Neural cell (in vitro differentiated cells): ENCODE data around the gene DGKI.

Source experiments
- EP300 ChIP-seq: fragments of 450-650 bp; conservative IDR thresholded peaks from 2 replicates; pipeline ENCODE4 v1.6.1; 2014; ENCODE audit warnings: antibody characterized with exemption, mild to moderate bottlenecking, moderate library complexity; ENCODE audit not compliant: poor library complexity, severe bottlenecking
- EZH2 ChIP-seq: fragments of 200-600, 300-800 bp; shearing (Covaris generic), sonication (generic); IDR thresholded peaks from 2 replicates; pipeline ENCODE4 v1.6.1; 2014; ENCODE audit warnings: antibody characterized with exemption, low read length, borderline replicate concordance, mild to moderate bottlenecking; ENCODE audit not compliant: insufficient read depth, poor library complexity, severe bottlenecking
- RAD21 ChIP-seq: fragments of 450-650 bp; conservative IDR thresholded peaks from 2 replicates; pipeline ENCODE4 v1.6.1; 2014; ENCODE audit warnings: antibody characterized with exemption, mild to moderate bottlenecking, moderate library complexity
- SMC3 ChIP-seq: fragments of 450-650 bp; conservative IDR thresholded peaks from 2 replicates; pipeline ENCODE4 v1.6.1; 2014; ENCODE audit warnings: antibody characterized with exemption, mild to moderate bottlenecking, moderate library complexity; ENCODE audit not compliant: poor library complexity
- TF ChIP-seq, protein P1 (sequence below): fragments of 450-650 bp; IDR thresholded peaks from 2 replicates; pipeline ENCODE4 v1.5.1; 2014; ENCODE audit warnings: antibody characterized with exemption, mild to moderate bottlenecking, moderate library complexity; ENCODE audit not compliant: poor library complexity, severe bottlenecking
- TF ChIP-seq, protein P2 (sequence below): IDR thresholded peaks from 2 replicates; pipeline ENCODE4 v1.6.1; 2012; ENCODE audit warnings: borderline replicate concordance

DNA sequence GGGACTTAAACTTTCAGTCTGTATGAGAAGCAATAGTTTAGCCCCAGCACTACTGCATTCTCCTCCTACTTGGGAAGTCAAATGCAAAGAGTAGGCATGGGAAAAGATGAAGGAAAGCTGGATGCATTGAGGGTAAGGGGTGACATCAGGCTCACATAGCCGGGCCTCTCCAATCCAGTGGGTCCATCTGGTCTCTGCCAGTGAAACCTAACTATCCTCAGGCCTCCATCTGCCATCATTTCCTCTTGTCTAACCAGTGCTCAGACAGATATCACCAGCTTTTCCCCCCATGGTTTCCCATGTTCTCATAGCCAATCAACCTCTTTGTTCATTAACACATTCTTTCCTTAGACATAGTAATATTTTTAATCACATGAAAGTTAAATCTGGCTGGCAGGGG, 118.3 kb downstream of the DGKI start:
- TF ChIP-seq, protein P1, sequence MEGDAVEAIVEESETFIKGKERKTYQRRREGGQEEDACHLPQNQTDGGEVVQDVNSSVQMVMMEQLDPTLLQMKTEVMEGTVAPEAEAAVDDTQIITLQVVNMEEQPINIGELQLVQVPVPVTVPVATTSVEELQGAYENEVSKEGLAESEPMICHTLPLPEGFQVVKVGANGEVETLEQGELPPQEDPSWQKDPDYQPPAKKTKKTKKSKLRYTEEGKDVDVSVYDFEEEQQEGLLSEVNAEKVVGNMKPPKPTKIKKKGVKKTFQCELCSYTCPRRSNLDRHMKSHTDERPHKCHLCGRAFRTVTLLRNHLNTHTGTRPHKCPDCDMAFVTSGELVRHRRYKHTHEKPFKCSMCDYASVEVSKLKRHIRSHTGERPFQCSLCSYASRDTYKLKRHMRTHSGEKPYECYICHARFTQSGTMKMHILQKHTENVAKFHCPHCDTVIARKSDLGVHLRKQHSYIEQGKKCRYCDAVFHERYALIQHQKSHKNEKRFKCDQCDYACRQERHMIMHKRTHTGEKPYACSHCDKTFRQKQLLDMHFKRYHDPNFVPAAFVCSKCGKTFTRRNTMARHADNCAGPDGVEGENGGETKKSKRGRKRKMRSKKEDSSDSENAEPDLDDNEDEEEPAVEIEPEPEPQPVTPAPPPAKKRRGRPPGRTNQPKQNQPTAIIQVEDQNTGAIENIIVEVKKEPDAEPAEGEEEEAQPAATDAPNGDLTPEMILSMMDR, result no peak
- TF ChIP-seq EZH2 (no peak), SMC3 (no peak), EP300 (no peak), RAD21 (no peak)
- TF ChIP-seq, protein P2, sequence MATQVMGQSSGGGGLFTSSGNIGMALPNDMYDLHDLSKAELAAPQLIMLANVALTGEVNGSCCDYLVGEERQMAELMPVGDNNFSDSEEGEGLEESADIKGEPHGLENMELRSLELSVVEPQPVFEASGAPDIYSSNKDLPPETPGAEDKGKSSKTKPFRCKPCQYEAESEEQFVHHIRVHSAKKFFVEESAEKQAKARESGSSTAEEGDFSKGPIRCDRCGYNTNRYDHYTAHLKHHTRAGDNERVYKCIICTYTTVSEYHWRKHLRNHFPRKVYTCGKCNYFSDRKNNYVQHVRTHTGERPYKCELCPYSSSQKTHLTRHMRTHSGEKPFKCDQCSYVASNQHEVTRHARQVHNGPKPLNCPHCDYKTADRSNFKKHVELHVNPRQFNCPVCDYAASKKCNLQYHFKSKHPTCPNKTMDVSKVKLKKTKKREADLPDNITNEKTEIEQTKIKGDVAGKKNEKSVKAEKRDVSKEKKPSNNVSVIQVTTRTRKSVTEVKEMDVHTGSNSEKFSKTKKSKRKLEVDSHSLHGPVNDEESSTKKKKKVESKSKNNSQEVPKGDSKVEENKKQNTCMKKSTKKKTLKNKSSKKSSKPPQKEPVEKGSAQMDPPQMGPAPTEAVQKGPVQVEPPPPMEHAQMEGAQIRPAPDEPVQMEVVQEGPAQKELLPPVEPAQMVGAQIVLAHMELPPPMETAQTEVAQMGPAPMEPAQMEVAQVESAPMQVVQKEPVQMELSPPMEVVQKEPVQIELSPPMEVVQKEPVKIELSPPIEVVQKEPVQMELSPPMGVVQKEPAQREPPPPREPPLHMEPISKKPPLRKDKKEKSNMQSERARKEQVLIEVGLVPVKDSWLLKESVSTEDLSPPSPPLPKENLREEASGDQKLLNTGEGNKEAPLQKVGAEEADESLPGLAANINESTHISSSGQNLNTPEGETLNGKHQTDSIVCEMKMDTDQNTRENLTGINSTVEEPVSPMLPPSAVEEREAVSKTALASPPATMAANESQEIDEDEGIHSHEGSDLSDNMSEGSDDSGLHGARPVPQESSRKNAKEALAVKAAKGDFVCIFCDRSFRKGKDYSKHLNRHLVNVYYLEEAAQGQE, result no peak
